Astrocyte of the cerebellum (primary cell): Measurements from ENCODE around the gene LIG1.

Experiments used
- DNase-seq: peaks from one replicate; pipeline ENCODE4 v3.0.0-alpha.2; 2011; ENCODE audit warnings: low read depth
- H3K4me3 ChIP-seq: 2 replicates; pipeline ENCODE4 v1.5.1; 2011; ENCODE audit warnings: mild to moderate bottlenecking, low read depth, low read length, moderate library complexity
- CTCF ChIP-seq: IDR thresholded peaks from 2 replicates; pipeline ENCODE4 v1.5.1; 2012; ENCODE audit warnings: low read length, low read depth, moderate library complexity, mild to moderate bottlenecking; ENCODE audit errors: missing control alignments
- in situ Hi-C: cut with HindIII; loops from 2 replicates; pipeline ENCODE4 v1.10.0; 2017; ENCODE audit warnings: low sequenced_read_pairs

LIG1 gene

GRCh38 chr19:48136547-48136946 lies 33.6 kb downstream of the LIG1 start:
- DNase-seq = no peak
- no peak for TF ChIP-seq CTCF
- H3K4me3 ChIP-seq = no peak overlapping the region
- in situ Hi-C loops = no loop called here

GRCh38 chr19:48135411-48135810 lies 34.7 kb downstream of the LIG1 start:
- no peak for TF ChIP-seq CTCF
- in situ Hi-C loops = no loop called here
- H3K4me3 ChIP-seq = no peak overlapping the region
- no peak for DNase-seq

GRCh38 chr19:48133094-48133493 lies 37.0 kb downstream of the LIG1 start:
- TF ChIP-seq CTCF = no peak
- in situ Hi-C loops = no loop called here
- H3K4me3 ChIP-seq = no peak overlapping the region
- DNase-seq = no peak

- no peak for DNase-seq
- no peak overlapping the region for H3K4me3 ChIP-seq
- in situ Hi-C loops = no loop called here
- TF ChIP-seq CTCF = no peak
Observed at GRCh38 chr19:48127561-48127960, 42.6 kb downstream of the LIG1 start.

- no peak overlapping the region for H3K4me3 ChIP-seq
- in situ Hi-C loops = no loop called here
- TF ChIP-seq CTCF = peak; percentile 49
- peak; percentile 78 for DNase-seq
Observed at GRCh38 chr19:48123907-48124651, 46.1 kb downstream of the LIG1 start.

- H3K4me3 ChIP-seq = no peak overlapping the region
- in situ Hi-C loops = no loop called here
- TF ChIP-seq CTCF = no peak
- DNase-seq = no peak
Observed at GRCh38 chr19:48122421-48122820, 47.7 kb downstream of the LIG1 start.
